Mononuclear cell (primary cell): ENCODE data around the gene DDX10. TPM values are rescaled to one million over a fixed set of nuclear protein-coding genes. Genes with fewer than 3 reads are reported as not detected.
"Not testable (repeated sequence)": the region's sequence is repeated elsewhere in the genome, so short reads cannot be mapped to it uniquely, and the experiment has no call there.

ENCODE experiments used
- H3K27me3 ChIP-seq: 2 replicates; pipeline ENCODE4 v1.6.0; 2011; ENCODE audit warnings: low read length, control low read depth; ENCODE audit not compliant: insufficient read depth
- H3K4me1 ChIP-seq: 2 replicates; pipeline ENCODE4 v1.5.1; 2011; ENCODE audit warnings: mild to moderate bottlenecking, low read length, control low read depth; ENCODE audit not compliant: insufficient read depth
- H3K4me3 ChIP-seq: 2 replicates; pipeline ENCODE4 v1.5.1; 2011; ENCODE audit warnings: mild to moderate bottlenecking, low read length, moderate library complexity
- H3K9me3 ChIP-seq: 2 replicates; pipeline ENCODE4 v1.5.1; 2011; ENCODE audit warnings: low read depth, mild to moderate bottlenecking, control low read depth, low read length
- total RNA-seq: library from RNA; depleted of rRNA; stranded (reverse); fragments of >200 nt; gene quantifications from one replicate; pipeline ENCODE4 v1.2.3, GENCODE V29; 2012

DDX10 gene
- total RNA-seq, 1 donor = 8.5 TPM

- Histone ChIP-seq H3K4me3 (no peak overlapping the region), H3K9me3 (no peaks in the 10 kb centered on the region), H3K4me1 (no peaks in the 10 kb centered on the region), H3K27me3 (no peaks in the 10 kb centered on the region)
Observed at GRCh38 chr11:108726077-108726800, 61.4 kb downstream of the DDX10 start.

DNA sequence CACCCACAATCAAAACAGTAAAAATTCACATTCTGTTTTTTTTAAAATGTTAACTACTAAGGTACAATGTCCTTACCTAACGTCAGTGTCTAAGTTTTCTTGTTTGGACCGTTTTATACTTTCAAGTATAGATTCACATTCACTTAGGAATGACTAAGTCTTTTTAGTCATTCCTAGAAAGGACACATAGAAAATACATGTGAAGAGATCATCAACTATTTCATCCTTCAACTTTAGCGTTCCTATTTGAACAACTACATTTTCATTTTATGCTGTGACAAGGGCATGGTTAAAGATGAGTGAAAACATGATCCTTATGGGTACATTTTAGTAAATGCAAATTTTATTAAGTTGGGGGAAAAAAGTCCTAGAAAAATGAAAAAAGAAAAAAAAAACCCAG is 62.8 kb downstream of the DDX10 start:
- Histone ChIP-seq H3K4me3 (no peak overlapping the region), H3K27me3 (no peaks in the 10 kb centered on the region), H3K4me1 (no peaks in the 10 kb centered on the region), H3K9me3 (no peaks in the 10 kb centered on the region)

- no peaks in the 10 kb centered on the region for H3K9me3 ChIP-seq
- H3K4me1 ChIP-seq = peaks cover 11% of the 10 kb centered on the region
- H3K27me3 ChIP-seq = no peaks in the 10 kb centered on the region
- no peak overlapping the region for H3K4me3 ChIP-seq
Observed at GRCh38 chr11:108729227-108729871, 64.5 kb downstream of the DDX10 start.

- peaks cover 11% of the 10 kb centered on the region for H3K4me1 ChIP-seq
- no peaks in the 10 kb centered on the region for H3K27me3 ChIP-seq
- no peak overlapping the region for H3K4me3 ChIP-seq
- H3K9me3 ChIP-seq = no peaks in the 10 kb centered on the region
Observed at GRCh38 chr11:108732395-108732794, 67.5 kb downstream of the DDX10 start.

- H3K9me3 ChIP-seq = no peaks in the 10 kb centered on the region
- peaks cover 11% of the 10 kb centered on the region for H3K4me1 ChIP-seq
- H3K4me3 ChIP-seq = no peak overlapping the region
- no peaks in the 10 kb centered on the region for H3K27me3 ChIP-seq
Observed at GRCh38 chr11:108733479-108734116, 68.7 kb downstream of the DDX10 start.

DNA sequence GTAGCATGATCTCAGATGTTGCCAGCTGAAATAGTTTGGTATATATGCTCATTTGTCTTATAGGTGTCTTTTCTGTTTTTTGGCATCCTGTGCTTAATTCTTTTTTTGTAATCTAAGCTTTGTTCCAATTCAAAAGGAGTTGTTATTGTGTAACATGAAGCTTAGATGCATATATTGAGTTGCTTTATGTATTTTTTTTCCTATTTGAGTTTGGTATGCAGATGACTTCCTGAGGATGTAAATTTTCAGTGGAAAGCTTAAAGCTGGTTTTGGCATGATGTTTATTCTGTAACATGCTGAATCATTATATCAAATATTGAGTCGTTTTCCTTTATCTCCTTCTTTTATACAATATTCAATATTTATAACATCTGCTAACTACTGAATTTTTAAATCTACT is 69.4 kb downstream of the DDX10 start:
- no peaks in the 10 kb centered on the region for H3K9me3 ChIP-seq
- no peaks in the 10 kb centered on the region for H3K27me3 ChIP-seq
- peaks cover 11% of the 10 kb centered on the region for H3K4me1 ChIP-seq
- no peak overlapping the region for H3K4me3 ChIP-seq

GRCh38 chr11:108734956-108735559 is 70.2 kb downstream of the DDX10 start:
- Histone ChIP-seq H3K4me1 (peaks cover 11% of the 10 kb centered on the region), H3K27me3 (no peaks in the 10 kb centered on the region), H3K9me3 (no peaks in the 10 kb centered on the region), H3K4me3 (no peak overlapping the region)

GRCh38 chr11:108740132-108740531 is 75.3 kb downstream of the DDX10 start:
- H3K4me1 ChIP-seq, H3K4me3 ChIP-seq, H3K27me3 ChIP-seq, H3K9me3 ChIP-seq: not testable (repeated sequence)

- no peak overlapping the region for H3K4me3 ChIP-seq
- peaks cover 8% of the 10 kb centered on the region for H3K9me3 ChIP-seq
- no peaks in the 10 kb centered on the region for H3K27me3 ChIP-seq
- H3K4me1 ChIP-seq = no peaks in the 10 kb centered on the region
Observed at GRCh38 chr11:108743851-108744250, 79.0 kb downstream of the DDX10 start.

DNA sequence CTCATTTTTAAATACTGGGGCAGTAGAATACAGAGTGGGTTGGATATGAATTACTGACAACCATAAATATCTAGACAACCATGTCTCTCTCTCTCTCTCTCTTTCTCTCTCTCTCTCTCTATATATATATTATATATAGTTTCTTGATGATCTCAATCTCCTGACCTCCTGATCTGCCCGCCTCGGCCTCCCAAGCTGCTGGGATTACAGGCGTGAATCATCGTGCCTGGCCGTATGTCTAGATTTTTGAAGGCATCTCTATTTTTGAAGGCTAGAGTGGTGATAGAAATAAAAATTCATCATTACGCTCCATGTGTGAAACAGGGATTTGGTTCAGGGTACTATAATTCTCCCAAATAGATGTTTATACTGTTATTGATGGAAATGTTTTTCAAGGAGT is 84.1 kb downstream of the DDX10 start:
- H3K9me3 ChIP-seq = no peaks in the 10 kb centered on the region
- H3K4me1 ChIP-seq = no peaks in the 10 kb centered on the region
- no peaks in the 10 kb centered on the region for H3K27me3 ChIP-seq
- no peak overlapping the region for H3K4me3 ChIP-seq

DNA sequence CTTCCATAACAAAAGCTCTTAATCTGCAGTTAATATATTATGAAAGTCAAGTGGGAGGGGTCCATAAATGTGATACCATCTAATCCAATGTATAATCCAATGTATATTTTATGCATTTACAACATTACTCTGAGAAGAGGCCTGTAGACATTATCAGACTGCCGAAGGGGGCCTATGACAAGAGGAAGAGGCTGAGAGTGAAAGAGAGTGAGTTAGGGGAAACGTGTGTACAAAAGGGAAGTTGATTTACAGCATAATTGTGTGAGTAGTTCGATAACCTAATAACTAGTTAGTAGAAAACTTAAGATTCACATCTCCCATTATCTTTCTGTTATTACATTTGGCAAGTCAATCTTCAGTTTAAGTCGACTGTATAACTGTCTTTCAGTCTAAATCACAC is 86.6 kb downstream of the DDX10 start:
- Histone ChIP-seq H3K9me3 (no peaks in the 10 kb centered on the region), H3K4me3 (no peak overlapping the region)

DNA sequence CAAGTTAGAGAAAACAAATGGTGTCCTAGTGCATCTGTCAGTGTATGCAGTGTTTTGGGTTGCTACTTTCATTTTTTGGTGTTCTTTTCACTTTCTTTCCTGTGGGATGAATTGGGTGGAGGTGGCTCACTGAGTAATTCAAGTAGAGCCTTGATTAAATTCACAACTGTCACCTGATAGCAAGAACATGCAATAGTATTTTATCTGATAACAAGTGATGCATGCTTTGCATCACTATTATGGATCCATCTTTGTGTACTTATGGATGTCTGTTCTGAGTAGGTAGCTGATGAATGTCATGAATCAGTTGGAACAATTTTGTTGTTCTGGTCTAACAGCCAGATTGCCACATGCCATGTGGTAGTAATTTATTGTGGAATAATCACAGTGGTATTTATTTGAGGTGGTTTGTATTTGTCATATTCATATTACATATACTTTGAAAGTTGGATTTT is 87.5 kb downstream of the DDX10 start:
- Histone ChIP-seq H3K9me3 (no peaks in the 10 kb centered on the region), H3K4me1 (no peaks in the 10 kb centered on the region), H3K4me3 (no peak overlapping the region), H3K27me3 (no peaks in the 10 kb centered on the region)

More for the DNA sequence above, 86.6 kb downstream of the DDX10 start:
- Histone ChIP-seq H3K27me3 (no peaks in the 10 kb centered on the region), H3K4me1 (no peaks in the 10 kb centered on the region)

- Histone ChIP-seq H3K27me3 (no peaks in the 10 kb centered on the region), H3K4me1 (no peaks in the 10 kb centered on the region), H3K4me3 (no peak overlapping the region)
Observed at GRCh38 chr11:108754901-108755625, 90.2 kb downstream of the DDX10 start.

GRCh38 chr11:108757630-108758029 is 92.8 kb downstream of the DDX10 start:
- H3K4me3 ChIP-seq = no peak overlapping the region
- no peaks in the 10 kb centered on the region for H3K9me3 ChIP-seq
- H3K4me1 ChIP-seq = no peaks in the 10 kb centered on the region

More at GRCh38 chr11:108754901-108755625, 90.2 kb downstream of the DDX10 start:
- no peaks in the 10 kb centered on the region for H3K9me3 ChIP-seq

DNA sequence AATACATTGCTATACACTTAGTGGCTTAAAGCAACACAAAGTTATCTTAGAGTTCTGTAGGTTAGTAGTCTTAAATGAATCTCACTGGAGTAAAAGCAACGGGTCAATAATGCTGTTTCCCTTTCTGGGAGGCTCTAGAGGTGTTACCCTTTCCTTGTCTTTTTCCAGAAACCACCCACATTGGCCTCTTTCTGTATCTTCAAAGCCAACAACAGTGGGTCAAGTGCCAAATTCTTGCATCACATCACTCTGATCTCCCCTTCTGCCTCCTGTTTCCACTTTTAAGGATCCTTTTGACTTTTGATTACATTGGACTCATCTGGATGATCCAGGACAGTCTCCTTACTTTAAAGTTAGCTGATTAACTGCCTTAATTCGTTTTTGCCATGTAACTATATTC is 93.6 kb downstream of the DDX10 start:
- no peaks in the 10 kb centered on the region for H3K9me3 ChIP-seq
- H3K4me3 ChIP-seq = no peak overlapping the region
- H3K27me3 ChIP-seq = no peaks in the 10 kb centered on the region
- H3K4me1 ChIP-seq = no peaks in the 10 kb centered on the region

More at GRCh38 chr11:108757630-108758029, 92.8 kb downstream of the DDX10 start:
- H3K27me3 ChIP-seq = no peaks in the 10 kb centered on the region
